Ammon's horn (tissue), 1 donor: ENCODE results near the gene PDIA5.

Experiments
- DNase-seq: peaks from one replicate; pipeline ENCODE4 v3.0.0-alpha.2; 2016; ENCODE audit warnings: low spot score

The PDIA5 gene

DNA sequence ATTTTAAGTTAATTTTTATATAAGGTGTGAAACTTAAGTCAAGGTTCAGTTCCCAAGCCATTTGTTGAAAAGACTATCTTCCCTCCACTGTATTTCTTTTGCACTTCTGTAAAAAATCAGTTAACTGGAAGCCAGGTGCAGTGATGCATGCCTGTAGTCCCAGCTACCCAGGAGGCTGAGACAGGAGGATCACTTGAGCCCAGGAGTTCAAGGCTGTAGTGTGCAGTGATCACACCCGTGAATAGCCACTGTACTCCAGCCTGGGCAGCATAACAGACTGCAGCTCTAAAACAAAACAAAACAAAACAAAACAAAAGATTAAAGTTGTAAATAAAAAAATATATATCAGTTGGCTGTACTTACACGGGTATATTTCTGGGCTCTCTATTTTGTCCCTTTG lies 101.8 kb downstream of the PDIA5 start:
- DNase-seq = no peak

DNA sequence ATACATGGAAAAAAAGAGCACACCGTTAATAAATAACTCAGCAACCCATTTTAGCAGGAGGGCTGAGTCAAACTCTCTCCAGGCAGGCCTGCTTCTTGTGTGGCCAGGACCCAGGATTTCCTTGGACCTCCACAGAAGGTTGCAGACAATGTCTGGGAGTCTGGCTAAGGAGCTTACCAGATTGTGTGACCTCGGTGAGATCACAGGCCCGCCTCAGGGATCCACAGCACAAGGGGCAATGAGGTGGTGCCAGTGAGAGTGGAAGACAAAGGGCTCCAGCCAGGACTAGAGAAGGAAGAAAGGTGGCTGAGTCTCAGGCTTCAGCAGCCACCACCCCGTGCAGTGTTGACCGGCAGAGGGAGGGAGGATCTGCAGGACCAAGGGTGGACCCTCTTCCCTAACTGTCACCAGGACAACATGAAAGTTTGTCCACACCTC lies 102.7 kb downstream of the PDIA5 start:
- no peak for DNase-seq

GRCh38 chr3:123169930-123170329 lies 103.1 kb downstream of the PDIA5 start:
- DNase-seq = no peak

- no peak for DNase-seq
Observed at GRCh38 chr3:123180791-123181190, 114.0 kb downstream of the PDIA5 start.

- DNase-seq = no peak
Observed at GRCh38 chr3:123186695-123187094, 119.9 kb downstream of the PDIA5 start.

GRCh38 chr3:123188058-123188457 lies 121.2 kb downstream of the PDIA5 start:
- no peak for DNase-seq

GRCh38 chr3:123193448-123194101 lies 126.8 kb downstream of the PDIA5 start:
- DNase-seq = no peak

DNA sequence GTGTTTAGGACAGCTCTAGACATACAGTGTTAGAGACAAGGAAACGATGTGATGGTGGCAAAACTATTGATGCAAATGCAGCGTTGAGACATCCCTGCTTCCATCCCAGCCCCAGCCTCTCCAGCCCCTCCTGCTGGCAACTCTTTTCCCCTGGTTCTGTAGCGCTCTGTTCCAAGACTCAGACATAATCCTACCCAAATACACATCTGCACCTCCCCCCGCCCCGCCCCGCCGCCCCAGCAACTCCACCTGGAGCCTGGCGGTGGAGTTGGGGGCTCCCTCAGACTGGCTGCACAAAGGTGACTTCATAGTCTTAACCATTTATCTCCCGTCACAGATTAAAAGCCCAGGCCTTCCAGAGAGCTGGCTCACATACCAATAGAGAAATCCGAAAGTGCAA lies 127.7 kb downstream of the PDIA5 start:
- DNase-seq = no peak

- DNase-seq = no peak
Observed at GRCh38 chr3:123198372-123198771, 131.5 kb downstream of the PDIA5 start.

DNA sequence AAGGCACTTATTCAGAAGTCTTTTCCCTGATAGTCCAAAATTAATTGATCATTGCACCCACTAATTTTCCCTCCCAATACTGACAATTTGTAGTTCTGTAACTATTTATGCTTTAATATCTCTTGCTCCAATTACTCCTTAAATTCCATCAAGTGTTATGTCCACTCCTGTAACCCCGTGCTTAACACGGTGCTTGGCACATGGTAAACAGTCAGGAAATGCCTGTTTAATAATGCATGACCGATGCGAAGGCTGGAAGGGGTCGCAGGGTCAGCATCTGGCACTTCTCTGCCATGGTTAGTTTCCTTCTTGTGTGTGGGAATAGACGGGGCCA lies 134.4 kb downstream of the PDIA5 start:
- no peak for DNase-seq

- DNase-seq = peak; percentile 96
Observed at GRCh38 chr3:123201557-123202427, 135.0 kb downstream of the PDIA5 start, which contains the start of gene SEC22A. TSS of gene SEC22A (plus strand) at chr3:123201943. CDS start at chr3:123209218, 7,275 bp downstream.

- no peak for DNase-seq
Observed at GRCh38 chr3:123202451-123202850, 135.6 kb downstream of the PDIA5 start.
